Prostate gland (tissue), 2 donors: ENCODE data around the gene TMEM238. TPM values are rescaled to one million over a fixed set of nuclear protein-coding genes. Genes with fewer than 3 reads are reported as not detected.

Experiments
- DNase-seq: peaks from one replicate; pipeline ENCODE4 v3.0.0-alpha.2; 2019; ENCODE audit warnings: low spot score
- H3K27ac ChIP-seq, 2 donors: fragments of 200-600 bp; sonication (generic); 2 replicates each; pipeline ENCODE4 v1.5.1; 2017 to 2019
- H3K27me3 ChIP-seq: fragments of 200-600 bp; sonication (generic); replicated peaks from 2 replicates; pipeline ENCODE4 v1.5.1; 2019; ENCODE audit not compliant: insufficient read depth
- H3K36me3 ChIP-seq, 2 donors: fragments of 200-600 bp; sonication (generic); 1 replicate in 1 of 2; 2 replicates in 1 of 2; pipeline versions ENCODE4 v1.5.1 to v1.8.1; 2017 to 2019
- H3K4me1 ChIP-seq: fragments of 200-600 bp; sonication (generic); replicated peaks from 2 replicates; pipeline ENCODE4 v1.5.1; 2019
- H3K4me3 ChIP-seq, 2 donors: fragments of 200-600 bp; sonication (generic); 2 replicates each; pipeline ENCODE4 v1.5.1; 2017 to 2019
- H3K9me3 ChIP-seq: fragments of 200-600 bp; sonication (generic); 2 replicates; pipeline ENCODE4 v1.5.1; 2017
- CTCF ChIP-seq, 4 experiments: fragments of 200-600 bp in 2 of 4; fragments of 450-650 bp in 2 of 4; sonication (generic) in 2 of 4; IDR thresholded peaks; 1 replicate in 3 of 4; 2 replicates in 1 of 4; pipeline ENCODE4 v1.5.1; 2016 to 2019; ENCODE audit warnings: antibody characterized with exemption in 4 of 4, mild to moderate bottlenecking in 2 of 4, moderate library complexity in 2 of 4
- POLR2A ChIP-seq: fragments of 450-650 bp; IDR thresholded peaks from one replicate; pipeline ENCODE4 v1.6.1; 2016; ENCODE audit warnings: antibody characterized with exemption, mild to moderate bottlenecking
- POLR2AphosphoS5 ChIP-seq: sonication (generic); formaldehyde crosslinking; IDR thresholded peaks from one replicate; pipeline ENCODE4 v1.6.1; 2017; ENCODE audit warnings: antibody characterized with exemption
- WGBS: methylation state at CpG from one replicate; pipeline ENCODE4 v1.1.5; 2018; 5-methylcytosine and 5-hydroxymethylcytosine counted together
- intact Hi-C: fragments of 100-400 bp; cut with DNase I; formaldehyde crosslinking; loops from one replicate; pipeline ENCODE4 v1.14.2; 2022
- total RNA-seq, 2 donors: library from RNA; depleted of rRNA; stranded (reverse); fragments of >200 nt; gene quantifications; one replicate each; pipeline ENCODE4 v1.1.0, GENCODE V29; 2016

The TMEM238 gene
- total RNA-seq, 2 donors from 2014 or later, result 19.6 to 116 TPM

DNA sequence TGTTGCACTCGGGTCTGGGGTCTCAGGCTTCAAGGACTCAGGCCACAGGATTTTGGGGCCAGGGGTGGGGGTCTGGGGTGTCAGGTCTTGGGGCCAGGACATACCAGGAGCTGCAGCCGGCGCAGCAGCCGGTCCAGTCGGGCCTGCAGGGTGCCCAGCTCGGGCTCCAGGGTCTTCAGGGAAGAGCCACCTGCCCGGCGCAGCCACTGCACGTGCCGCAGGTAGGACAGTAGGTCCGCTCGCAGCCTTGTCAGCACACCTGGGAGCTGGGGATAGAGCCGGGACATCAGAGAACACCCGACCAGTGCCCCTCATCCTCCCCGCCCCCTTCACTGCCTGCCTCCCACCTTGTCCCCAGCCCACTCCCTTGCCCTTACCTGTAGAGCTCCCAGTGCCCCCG lies 16.0 kb downstream of the TMEM238 start:
- H3K27ac ChIP-seq, result no peak overlapping the region
- no peaks in the 10 kb centered on the region for H3K9me3 ChIP-seq
- H3K27me3 ChIP-seq, result peaks cover 28% of the 10 kb centered on the region
- DNase-seq, result no peak
- WGBS, result 90% methylated on average over 16 of the region's 16 CpGs
- H3K4me1 ChIP-seq, result peaks cover 4% of the 10 kb centered on the region
- intact Hi-C loops, result no loop called here
- no peak for TF ChIP-seq CTCF (IDR thresholded peaks at IDR 0.05)
- TF ChIP-seq POLR2A, result no peak
- no peaks in the 10 kb centered on the region for H3K36me3 ChIP-seq
- no peak overlapping the region for H3K4me3 ChIP-seq

DNA sequence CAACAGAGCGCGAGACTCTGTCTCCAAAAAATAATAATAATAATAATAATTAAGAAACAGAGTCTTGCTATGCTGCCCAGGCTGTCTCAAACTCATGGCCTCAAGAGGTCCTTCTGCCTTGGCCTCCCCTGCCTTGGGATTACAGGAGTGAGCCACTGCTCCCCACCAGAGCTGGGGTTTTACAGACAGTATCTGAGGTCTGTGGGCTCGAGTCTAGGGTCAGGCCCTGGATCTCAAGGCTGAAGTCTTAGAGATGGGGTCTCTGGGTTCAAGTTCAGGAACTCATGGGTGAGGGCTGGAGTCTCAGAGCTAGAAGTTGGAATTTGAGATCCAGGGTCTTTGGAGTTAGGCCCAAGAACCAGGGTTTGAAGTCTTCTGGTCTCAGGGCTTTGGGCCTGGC lies 17.3 kb downstream of the TMEM238 start:
- Histone ChIP-seq H3K27me3 (peaks cover 17% of the 10 kb centered on the region), H3K9me3 (no peaks in the 10 kb centered on the region), H3K27ac (no peak overlapping the region), H3K4me3 (no peak overlapping the region), H3K36me3 (no peaks in the 10 kb centered on the region), H3K4me1 (peaks cover 4% of the 10 kb centered on the region)
- TF ChIP-seq POLR2AphosphoS5 (no peak), CTCF (IDR thresholded peaks at IDR 0.05) (no peak), POLR2A (no peak)
- intact Hi-C loops, result no loop called here
- no peak for DNase-seq
- 91% methylated on average over 3 of the region's 3 CpGs for WGBS

GRCh38 chr19:55365964-55366363 lies 18.1 kb downstream of the TMEM238 start:
- intact Hi-C loops, result no loop called here
- WGBS, result 63% methylated on average over 19 of the region's 19 CpGs
- peaks cover 4% of the 10 kb centered on the region for H3K4me1 ChIP-seq

DNA sequence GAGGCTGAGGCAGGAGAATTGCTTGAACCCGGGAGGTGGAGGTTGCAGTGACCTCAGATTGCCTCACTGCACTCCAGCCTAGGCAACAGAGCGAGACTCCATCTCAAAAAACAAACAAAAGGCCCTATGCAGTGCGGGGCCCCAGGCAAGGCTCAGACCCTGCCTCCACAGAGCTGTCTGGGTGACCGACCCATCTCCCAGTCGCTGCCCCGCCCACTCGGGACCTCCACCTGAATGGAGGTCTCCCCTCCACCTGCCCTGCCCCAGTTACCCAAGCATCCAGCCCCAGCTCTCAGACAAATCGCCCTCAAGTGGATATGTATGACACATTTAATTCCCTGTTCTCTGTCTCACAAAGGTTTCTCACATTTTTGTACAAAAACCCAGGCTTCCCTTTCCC lies 18.8 kb downstream of the TMEM238 start:
- no peaks in the 10 kb centered on the region for H3K9me3 ChIP-seq
- H3K4me3 ChIP-seq, result no peak overlapping the region
- intact Hi-C loops, result no loop called here
- H3K36me3 ChIP-seq, result no peaks in the 10 kb centered on the region
- peaks cover 4% of the 10 kb centered on the region for H3K4me1 ChIP-seq
- 80% methylated on average over 8 of the region's 8 CpGs for WGBS
- H3K27ac ChIP-seq, result no peak overlapping the region
- peaks cover 4% of the 10 kb centered on the region for H3K27me3 ChIP-seq
- DNase-seq, result no peak
- no peak for TF ChIP-seq POLR2A
- no peak for TF ChIP-seq POLR2AphosphoS5
- no peak for TF ChIP-seq CTCF (IDR thresholded peaks at IDR 0.05)

More at GRCh38 chr19:55365964-55366363, 18.1 kb downstream of the TMEM238 start:
- H3K9me3 ChIP-seq, result no peaks in the 10 kb centered on the region
- no peak overlapping the region for H3K4me3 ChIP-seq
- H3K27me3 ChIP-seq, result peaks cover 10% of the 10 kb centered on the region
- H3K36me3 ChIP-seq, result no peaks in the 10 kb centered on the region
- H3K27ac ChIP-seq, result no peak overlapping the region
- TF ChIP-seq POLR2A (no peak), CTCF (IDR thresholded peaks at IDR 0.05) (no peak), POLR2AphosphoS5 (no peak)
- no peak for DNase-seq

GRCh38 chr19:55362990-55363716 lies 20.9 kb downstream of the TMEM238 start, which contains the start of gene GARIN5B:
Gene GARIN5B (minus strand): TSS chr19:55363260. CDS start chr19:55363066, 194 bp downstream.
- Histone ChIP-seq H3K4me3 (no peak within 1 kb of the TSS), H3K4me1 (no peaks in the 10 kb centered on the region), H3K27ac (no peak within 1 kb of the TSS), H3K36me3 (no peaks in the 10 kb centered on the region), H3K9me3 (no peaks in the 10 kb centered on the region), H3K27me3 (no peaks in the 10 kb centered on the region)
- no peak for DNase-seq
- TF ChIP-seq CTCF (IDR thresholded peaks at IDR 0.05) (no peak), POLR2A (no peak), POLR2AphosphoS5 (no peak)
- 79% methylated on average over 23 of the region's 27 CpGs for WGBS
- intact Hi-C loops, result no loop called here
